Fibroblast of lung (primary cell): ENCODE measurements around the gene GGCT. TPM values are rescaled to one million over a fixed set of nuclear protein-coding genes. Genes with fewer than 3 reads are reported as not detected.

Experiments used
- DNase-seq, 2 donors: peaks; one replicate each; pipeline versions ENCODE4 v3.0.0 to v3.0.0-alpha.2; 2010; ENCODE audit warnings: low read depth in 2 of 2
- H2AFZ ChIP-seq: 2 replicates; pipeline ENCODE4 v1.5.1; 2012; ENCODE audit warnings: low read length, control low read depth, inconsistent platforms
- H3K27ac ChIP-seq: 2 replicates; pipeline ENCODE4 v1.5.1; 2011; ENCODE audit warnings: low read length, control low read depth; ENCODE audit not compliant: insufficient read depth
- H3K27me3 ChIP-seq: 2 replicates; pipeline ENCODE4 v1.5.1; 2011; ENCODE audit warnings: mild to moderate bottlenecking, low read length; ENCODE audit not compliant: control insufficient read depth, insufficient read depth
- H3K36me3 ChIP-seq: 2 replicates; pipeline ENCODE4 v1.5.1; 2011; ENCODE audit warnings: low read length; ENCODE audit not compliant: control insufficient read depth, insufficient read depth
- H3K4me1 ChIP-seq: 2 replicates; pipeline ENCODE4 v1.5.1; 2011; ENCODE audit warnings: low read length; ENCODE audit not compliant: control insufficient read depth, insufficient read depth; ENCODE audit errors: extremely low read depth
- H3K4me2 ChIP-seq: 2 replicates; pipeline ENCODE4 v1.5.1; 2011; ENCODE audit warnings: low read length, control low read depth; ENCODE audit not compliant: insufficient read depth; ENCODE audit errors: extremely low read depth
- H3K4me3 ChIP-seq, 4 experiments: fragments of 200-600 bp in 1 of 4; sonication (generic) in 1 of 4; replicated peaks in 1 of 4; 2 replicates each; pipeline ENCODE4 v1.5.1; 2011 to 2016; ENCODE audit warnings: low read length in 4 of 4, low read depth in 3 of 4, mild to moderate bottlenecking in 3 of 4, control low read depth in 2 of 4, inconsistent platforms in 1 of 4, mixed read lengths in 1 of 4; ENCODE audit not compliant: insufficient read depth in 1 of 4; ENCODE audit errors: control extremely low read depth in 1 of 4
- H3K79me2 ChIP-seq: 2 replicates; pipeline ENCODE4 v1.5.1; 2012; ENCODE audit warnings: mild to moderate bottlenecking, low read length, inconsistent platforms; ENCODE audit not compliant: control insufficient read depth, insufficient read depth
- H3K9ac ChIP-seq: 2 replicates; pipeline ENCODE4 v1.5.1; 2011; ENCODE audit warnings: mild to moderate bottlenecking, low read length, control low read depth; ENCODE audit not compliant: insufficient read depth
- H3K9me3 ChIP-seq: 2 replicates; pipeline ENCODE4 v1.5.1; 2012; ENCODE audit warnings: low read depth, low read length; ENCODE audit not compliant: control insufficient read depth, insufficient read depth
- H4K20me1 ChIP-seq: 2 replicates; pipeline ENCODE4 v1.5.1; 2011; ENCODE audit warnings: low read length; ENCODE audit not compliant: control insufficient read depth, insufficient read depth; ENCODE audit errors: extremely low read depth
- CTCF ChIP-seq, 2 donors: IDR thresholded peaks in 1 of 2; conservative IDR thresholded peaks in 1 of 2; 1 replicate in 1 of 2; 2 replicates in 1 of 2; pipeline ENCODE4 v1.5.1; 2011 to 2012; ENCODE audit warnings: low read length in 2 of 2, control low read depth in 1 of 2, inconsistent platforms in 1 of 2, low read depth in 1 of 2, mild to moderate bottlenecking in 1 of 2
- EZH2 ChIP-seq: IDR thresholded peaks from 2 replicates; pipeline ENCODE4 v1.5.1; 2012; ENCODE audit warnings: low read length, control low read depth, mild to moderate bottlenecking; ENCODE audit errors: missing control alignments
- polyA plus RNA-seq, 2 donors: library from polyadenylated mRNA; depleted of rRNA in 1 of 2; stranded (reverse) in 1 of 2; unstranded in 1 of 2; fragments of >200 nt; gene quantifications; 2 replicates each; pipeline ENCODE4 v1.2.1, GENCODE V29; 2011 to 2012; ENCODE audit warnings: missing spikeins in 1 of 2
- total RNA-seq: library from RNA; depleted of rRNA; stranded (reverse); fragments of >200 nt; gene quantifications from 2 replicates; pipeline ENCODE4 v1.2.1, GENCODE V29; 2014

Gene GGCT
- total and polyA plus RNA-seq, 2 donors (not counting 1 experiment from before 2014, with no cell fraction given), result 21.6 to 24.6 TPM

GRCh38 chr7:30515761-30516160 is 11.1 kb upstream of the GGCT start:
- Histone ChIP-seq H3K27ac (no peak overlapping the region), H4K20me1 (no peaks in the 10 kb centered on the region), H3K79me2 (no peaks in the 10 kb centered on the region), H3K4me1 (peaks cover 3% of the 10 kb centered on the region), H3K4me2 (no peak overlapping the region), H3K27me3 (no peaks in the 10 kb centered on the region), H3K9me3 (no peaks in the 10 kb centered on the region), H3K4me3 (no peak overlapping the region), H3K36me3 (no peaks in the 10 kb centered on the region), H2AFZ (no peak overlapping the region), H3K9ac (no peak overlapping the region)
- DNase-seq, result no peak
- TF ChIP-seq CTCF (conservative IDR thresholded peaks at IDR 0.05 in 1 of 2, IDR thresholded peaks at IDR 0.05 in 1 of 2; ENCODE audit: low read depth in 1 of 2, low read length in 2 of 2), result no peak
- no peak for TF ChIP-seq EZH2

GRCh38 chr7:30514776-30515175 is 10.1 kb upstream of the GGCT start:
- no peak overlapping the region for H3K4me2 ChIP-seq
- no peak overlapping the region for H3K27ac ChIP-seq
- H3K4me3 ChIP-seq, result no peak overlapping the region
- H4K20me1 ChIP-seq, result no peaks in the 10 kb centered on the region
- no peak overlapping the region for H2AFZ ChIP-seq
- no peaks in the 10 kb centered on the region for H3K36me3 ChIP-seq
- H3K9me3 ChIP-seq, result no peaks in the 10 kb centered on the region
- DNase-seq, result no peak
- no peak overlapping the region for H3K9ac ChIP-seq
- H3K4me1 ChIP-seq, result no peaks in the 10 kb centered on the region
- TF ChIP-seq EZH2 (no peak), CTCF (conservative IDR thresholded peaks at IDR 0.05 in 1 of 2, IDR thresholded peaks at IDR 0.05 in 1 of 2; ENCODE audit: low read depth in 1 of 2, low read length in 2 of 2) (no peak)
- H3K79me2 ChIP-seq, result no peaks in the 10 kb centered on the region
- no peaks in the 10 kb centered on the region for H3K27me3 ChIP-seq

- no peak for TF ChIP-seq EZH2
- TF ChIP-seq CTCF (conservative IDR thresholded peaks at IDR 0.05 in 1 of 2, IDR thresholded peaks at IDR 0.05 in 1 of 2; ENCODE audit: low read depth in 1 of 2, low read length in 2 of 2), result no peak
- Histone ChIP-seq H3K27ac (no peak overlapping the region), H3K36me3 (no peaks in the 10 kb centered on the region), H3K27me3 (no peaks in the 10 kb centered on the region), H3K79me2 (no peaks in the 10 kb centered on the region), H3K4me2 (no peak overlapping the region), H3K9ac (no peak overlapping the region), H3K4me3 (no peak overlapping the region), H4K20me1 (no peaks in the 10 kb centered on the region), H2AFZ (no peak overlapping the region), H3K4me1 (no peaks in the 10 kb centered on the region), H3K9me3 (no peaks in the 10 kb centered on the region)
- no peak for DNase-seq
Measured at GRCh38 chr7:30514177-30514576, 9.5 kb upstream of the GGCT start.
